B cell (primary cell): ENCODE results near the gene SOCS3. TPM values are rescaled to one million over a fixed set of nuclear protein-coding genes. Genes with fewer than 3 reads are reported as not detected.

ENCODE experiments used
- ATAC-seq: fragments of 200-7000 bp; cut with Tn5 transposase; one replicate; pipeline ENCODE4 v1.10.0; 2021; ENCODE audit warnings: low read depth, mild to moderate bottlenecking, moderate number of reproducible peaks, moderate library complexity
- CTCF ChIA-PET: fragments of 350-600 bp; sonication (Branson Sonifier 250); formaldehyde crosslinking; loops from one replicate; lab custom pipeline; 2021; ENCODE audit warnings: antibody characterized with exemption, inconsistent platforms; lab: Charles Lee
- POLR2A ChIA-PET: fragments of 350-600 bp; sonication (Branson Sonifier 250); formaldehyde crosslinking; loops from one replicate; lab custom pipeline; 2021; ENCODE audit warnings: antibody characterized with exemption; lab: Charles Lee
- DNase-seq: peaks from one replicate; pipeline ENCODE4 v3.0.0; 2013
- H2AFZ ChIP-seq: 2 replicates; pipeline ENCODE4 v1.6.1; 2012; ENCODE audit warnings: mild to moderate bottlenecking, low read depth, low read length; ENCODE audit not compliant: insufficient read depth, poor library complexity, severe bottlenecking
- H3K27ac ChIP-seq, 2 donors: 1 replicate in 1 of 2; 2 replicates in 1 of 2; pipeline ENCODE4 v1.5.1; 2012 to 2013; ENCODE audit warnings: low read length in 2 of 2, mild to moderate bottlenecking in 2 of 2, moderate library complexity in 1 of 2
- H3K27me3 ChIP-seq, 4 experiments: fragments of 200-600 bp in 1 of 4; sonication (generic) in 1 of 4; replicated peaks in 1 of 4; 1 replicate in 2 of 4; 2 replicates in 2 of 4; pipeline versions ENCODE4 v1.6.1 to v1.7.0; 2013 to 2016; ENCODE audit warnings: low read length in 3 of 4, mild to moderate bottlenecking in 2 of 4, mixed read lengths in 1 of 4, moderate library complexity in 1 of 4; ENCODE audit not compliant: insufficient read depth in 4 of 4, control insufficient read depth in 3 of 4; ENCODE audit errors: control extremely low read depth in 1 of 4
- H3K36me3 ChIP-seq, 2 experiments: replicated peaks in 1 of 2; 1 replicate in 1 of 2; 2 replicates in 1 of 2; pipeline versions ENCODE4 v1.6.1 to v1.7.1; 2013; ENCODE audit warnings: low read length in 1 of 2; ENCODE audit not compliant: insufficient read depth in 2 of 2, control insufficient read depth in 1 of 2; ENCODE audit errors: control extremely low read depth in 1 of 2, extremely low read depth in 1 of 2
- H3K4me1 ChIP-seq, 2 donors: fragments of 200-600 bp in 1 of 2; sonication (generic) in 1 of 2; 1 replicate in 1 of 2; 2 replicates in 1 of 2; pipeline versions ENCODE4 v1.5.1 to v1.6.1; 2013 to 2017; ENCODE audit warnings: low read length in 2 of 2; ENCODE audit not compliant: control insufficient read depth in 2 of 2, insufficient read depth in 2 of 2
- H3K4me2 ChIP-seq: replicated peaks from 2 replicates; pipeline ENCODE3; 2012; ENCODE audit warnings: mild to moderate bottlenecking, low read depth, low read length; ENCODE audit not compliant: poor library complexity, severe bottlenecking
- H3K4me3 ChIP-seq, 5 experiments: fragments of 200-600 bp in 1 of 5; sonication (generic) in 1 of 5; 1 replicate in 3 of 5; 2 replicates in 2 of 5; pipeline versions ENCODE4 v1.5.1 to v1.7.0; 2011 to 2016; ENCODE audit warnings: low read length in 4 of 5, mild to moderate bottlenecking in 4 of 5, low read depth in 2 of 5, control low read depth in 1 of 5, moderate library complexity in 1 of 5; ENCODE audit not compliant: insufficient read depth in 1 of 5; ENCODE audit errors: control extremely low read depth in 1 of 5, extremely low read depth in 1 of 5
- H3K79me2 ChIP-seq: fragments of 200-600 bp; sonication (generic); one replicate; pipeline ENCODE4 v1.6.0; 2016; ENCODE audit warnings: low read length; ENCODE audit not compliant: control insufficient read depth, insufficient read depth
- H3K9ac ChIP-seq: fragments of 200-600 bp; sonication (generic); 2 replicates; pipeline ENCODE4 v1.6.1; 2017; ENCODE audit warnings: mild to moderate bottlenecking, low read length, moderate library complexity
- H3K9me3 ChIP-seq, 3 donors: one replicate each; pipeline versions ENCODE4 v1.6.1 to v1.7.1; 2013; ENCODE audit warnings: low read length in 2 of 3; ENCODE audit not compliant: control insufficient read depth in 2 of 3, insufficient read depth in 1 of 3; ENCODE audit errors: control extremely low read depth in 1 of 3
- H4K20me1 ChIP-seq: 2 replicates; pipeline ENCODE4 v1.6.0; 2012; ENCODE audit warnings: mild to moderate bottlenecking, low read length; ENCODE audit not compliant: insufficient read depth, control insufficient read depth, poor library complexity, severe bottlenecking
- H3K27ac Mint-ChIP-seq: one replicate; pipeline ENCODE4 v1.8.0; 2021; ENCODE audit warnings: mixed read lengths
- H3K27me3 Mint-ChIP-seq: one replicate; pipeline ENCODE4 v1.8.0; 2021; ENCODE audit warnings: mixed read lengths
- H3K4me1 Mint-ChIP-seq: one replicate; pipeline ENCODE4 v1.8.0; 2021; ENCODE audit warnings: mixed read lengths
- H3K4me3 Mint-ChIP-seq: one replicate; pipeline ENCODE4 v1.8.0; 2021; ENCODE audit warnings: mixed read lengths
- H3K9me3 Mint-ChIP-seq: one replicate; pipeline ENCODE4 v1.8.0; 2022; ENCODE audit warnings: mixed read lengths; ENCODE audit not compliant: insufficient read depth
- CTCF ChIP-seq: fragments of 200-600 bp; IDR thresholded peaks from one replicate; pipeline ENCODE4 v1.8.0; 2022; ENCODE audit warnings: antibody characterized with exemption, mild to moderate bottlenecking
- EZH2 ChIP-seq: IDR thresholded peaks from 2 replicates; pipeline ENCODE4 v1.6.1; 2012; ENCODE audit warnings: borderline replicate concordance, low read depth, mild to moderate bottlenecking, moderate library complexity, low read length; ENCODE audit not compliant: insufficient read depth, poor library complexity, severe bottlenecking
- WGBS: methylation state at CpG from one replicate; pipeline ENCODE4 v1.1.5; 2013; ENCODE audit warnings: missing lambda C conversion rate; ENCODE audit not compliant: insufficient coverage; 5-methylcytosine and 5-hydroxymethylcytosine counted together
- intact Hi-C: fragments of 100-400 bp; cut with micrococcal nuclease; formaldehyde crosslinking; loops from one replicate; pipeline ENCODE4 v1.10.0; 2022
- polyA plus RNA-seq: library from polyadenylated mRNA; depleted of rRNA; stranded (reverse); fragments of >200 nt; gene quantifications from 2 replicates; pipeline ENCODE4 v1.2.3, GENCODE V29; 2012
- total RNA-seq, 2 donors: library from RNA; stranded (reverse); fragments of 120-200 nt in 1 of 2; gene quantifications; 1 replicate in 1 of 2; 2 replicates in 1 of 2; pipeline versions ENCODE4 v1.2.3 to v1.2.4, GENCODE V29; 2013 to 2022

SOCS3 gene
- total and polyA plus RNA-seq, 2 donors (not counting 1 experiment from before 2014, with no cell fraction given), result 41.8 to 67.6 TPM

- H3K4me3 Mint-ChIP-seq, result peak overlapping the region; percentile 70
- Histone ChIP-seq H3K36me3 (no peaks in the 10 kb centered on the region), H3K4me2 (peak overlapping the region; percentile 37), H3K9me3 (no peaks in the 10 kb centered on the region), H2AFZ (no peak overlapping the region), H4K20me1 (no peaks in the 10 kb centered on the region), H3K79me2 (no peaks in the 10 kb centered on the region), H3K4me3 (no peak overlapping the region), H3K27ac (no peak overlapping the region), H3K4me1 (peaks cover 35 to 41% of the 10 kb centered on the region in 2 donors), H3K27me3 (peaks cover 0 to 33% (median 5%) of the 10 kb centered on the region in 4 experiments), H3K9ac (no peak overlapping the region)
- H3K9me3 Mint-ChIP-seq, result no peaks in the 10 kb centered on the region
- ATAC-seq (peak; percentile 19), DNase-seq (peak; percentile 54)
- H3K27ac Mint-ChIP-seq, result peak overlapping the region; percentile 78
- ChIA-PET CTCF (interaction anchor here (0.8 to 2.0 kb wide), 5 partner anchors 8 to 232 kb away, joined by 3 to 13 read pairs (median 3); no protein-coding TSS in a partner anchor), POLR2A (interaction anchor here (0.5 to 0.7 kb wide), 3 partner anchors 28 to 220 kb away, joined by 3 read pairs; no protein-coding TSS in a partner anchor)
- H3K27me3 Mint-ChIP-seq, result peaks cover 11% of the 10 kb centered on the region
- WGBS, result 42% methylated on average over 14 of the region's 20 CpGs
- no peak for TF ChIP-seq EZH2
- TF ChIP-seq CTCF, result no peak
- peaks cover 35% of the 10 kb centered on the region for H3K4me1 Mint-ChIP-seq
- intact Hi-C loops, result no loop called here
Measured at GRCh38 chr17:78316867-78317789, 42.7 kb downstream of the SOCS3 start.
